ELR (cell line): ENCODE results near the gene STK39.

Experiments used
- DNase-seq: peaks from one replicate; pipeline ENCODE4 v3.0.0-alpha.2; 2015; ENCODE audit warnings: low read depth

The STK39 gene

GRCh38 chr2:167992278-167992677, 255.1 kb downstream of the STK39 start:
- DNase-seq, result no peak

- DNase-seq, result no peak
Observed at GRCh38 chr2:167990062-167990461, 257.3 kb downstream of the STK39 start.

GRCh38 chr2:167988296-167988695, 259.1 kb downstream of the STK39 start:
- DNase-seq, result no peak

- no peak for DNase-seq
Observed at GRCh38 chr2:167987558-167987957, 259.8 kb downstream of the STK39 start.

- DNase-seq, result no peak
Observed at GRCh38 chr2:167987026-167987425, 260.4 kb downstream of the STK39 start.

- no peak for DNase-seq
Observed at GRCh38 chr2:167986223-167986622, 261.2 kb downstream of the STK39 start.

- DNase-seq, result no peak
Observed at GRCh38 chr2:167981945-167982344, 265.4 kb downstream of the STK39 start.

- DNase-seq, result no peak
Observed at GRCh38 chr2:167980439-167980838, 267.0 kb downstream of the STK39 start.

GRCh38 chr2:167972746-167973145, 274.6 kb downstream of the STK39 start:
- DNase-seq, result no peak

GRCh38 chr2:167972020-167972419, 275.4 kb downstream of the STK39 start:
- no peak for DNase-seq

GRCh38 chr2:167966937-167967913, 280.2 kb downstream of the STK39 start:
- DNase-seq, result no peak

GRCh38 chr2:167965907-167966761, 281.3 kb downstream of the STK39 start:
- no peak for DNase-seq

GRCh38 chr2:167964650-167965413, 282.6 kb downstream of the STK39 start:
- DNase-seq, result peak; percentile 51

- no peak for DNase-seq
Observed at GRCh38 chr2:167963899-167964649, 283.3 kb downstream of the STK39 start.

GRCh38 chr2:167962436-167963226, 284.8 kb downstream of the STK39 start:
- DNase-seq, result no peak

GRCh38 chr2:167961536-167962048, 285.8 kb downstream of the STK39 start:
- no peak for DNase-seq

GRCh38 chr2:167960089-167960747, 287.2 kb downstream of the STK39 start:
- no peak for DNase-seq

- no peak for DNase-seq
Observed at GRCh38 chr2:167957662-167958061, 289.7 kb downstream of the STK39 start.

- DNase-seq, result no peak
Observed at GRCh38 chr2:167955264-167955906, 292.0 kb downstream of the STK39 start.
